ENCODE data around the gene CBX6.

The CBX6 gene

GRCh38 chr22:38844315-38845003 lies 27.6 kb downstream of the CBX6 start:
- 0 out of 4 replicates have a peak, but pooled peaks of 1 of the 2 experiments have one; percentile 45 for TF ChIP-seq REST (IDR thresholded peaks at IDR 0.05; ENCODE audit: insufficient read depth in 1 of 2, low read depth in 2 of 2, low read length in 2 of 2)
- TF ChIP-seq TAF1 (IDR thresholded peaks at IDR 0.05; ENCODE audit: borderline replicate concordance, insufficient read depth, low read length): no peak

GRCh38 chr22:38843657-38844314 lies 28.2 kb downstream of the CBX6 start, which contains the start of gene NPTXR:
TSS of gene NPTXR (minus strand) at chr22:38844028.
- no peak for TF ChIP-seq POLR2AphosphoS5 (IDR thresholded peaks at IDR 0.05; ENCODE audit: low read depth, low read length)

- TF ChIP-seq REST (IDR thresholded peaks at IDR 0.05; ENCODE audit: insufficient read depth in 1 of 2, low read depth in 2 of 2, low read length in 2 of 2) (peak in 1 of 2 experiments; percentile 36; a peak in 1 of 4 replicates), POLR2AphosphoS5 (IDR thresholded peaks at IDR 0.05; ENCODE audit: low read depth, low read length) (no peak), TAF1 (IDR thresholded peaks at IDR 0.05; ENCODE audit: borderline replicate concordance, insufficient read depth, low read length) (no peak), FOXP2 (optimal IDR thresholded peaks at IDR 0.05; ENCODE audit: borderline replicate concordance, extremely low read depth, extremely low read length, insufficient read depth) (peak; percentile 72), SIN3A (IDR thresholded peaks at IDR 0.05; ENCODE audit: borderline replicate concordance, insufficient read depth, low read length) (no peak)
These were observed 28.8 kb downstream of the CBX6 start for GRCh38 chr22:38843201-38843656.

- TF ChIP-seq TAF1 (IDR thresholded peaks at IDR 0.05; ENCODE audit: borderline replicate concordance, insufficient read depth, low read length) (no peak), FOXP2 (optimal IDR thresholded peaks at IDR 0.05; ENCODE audit: borderline replicate concordance, extremely low read depth, extremely low read length, insufficient read depth) (no peak), REST (IDR thresholded peaks at IDR 0.05; ENCODE audit: insufficient read depth in 1 of 2, low read depth in 2 of 2, low read length in 2 of 2) (no peak), SIN3A (IDR thresholded peaks at IDR 0.05; ENCODE audit: borderline replicate concordance, insufficient read depth, low read length) (no peak), POLR2AphosphoS5 (IDR thresholded peaks at IDR 0.05; ENCODE audit: low read depth, low read length) (no peak)
These were observed 29.4 kb downstream of the CBX6 start for GRCh38 chr22:38842512-38843200.

GRCh38 chr22:38841635-38842034 lies 30.4 kb downstream of the CBX6 start:
- TF ChIP-seq SIN3A (IDR thresholded peaks at IDR 0.05; ENCODE audit: borderline replicate concordance, insufficient read depth, low read length) (no peak), TAF1 (IDR thresholded peaks at IDR 0.05; ENCODE audit: borderline replicate concordance, insufficient read depth, low read length) (no peak), FOXP2 (optimal IDR thresholded peaks at IDR 0.05; ENCODE audit: borderline replicate concordance, extremely low read depth, extremely low read length, insufficient read depth) (no peak), POLR2AphosphoS5 (IDR thresholded peaks at IDR 0.05; ENCODE audit: low read depth, low read length) (no peak), REST (IDR thresholded peaks at IDR 0.05; ENCODE audit: insufficient read depth in 1 of 2, low read depth in 2 of 2, low read length in 2 of 2) (no peak)

All from PFSK-1 (cell line).